Parathyroid adenoma (tissue), 2 donors: Measurements from ENCODE around the gene C1orf35.
A peak's percentile ranks its signal among the peaks of the same experiment; 100 is the strongest.

Experiments used
- H2AFZ ChIP-seq: fragments of 300-600 bp; sonication (generic); one replicate; pipeline ENCODE4 v1.7.0; 2017; ENCODE audit warnings: antibody characterized with exemption, mild to moderate bottlenecking
- H3K27ac ChIP-seq: fragments of 300-600 bp; sonication (generic); one replicate; pipeline ENCODE4 v1.7.0; 2017
- H3K27me3 ChIP-seq: fragments of 300-600 bp; sonication (generic); one replicate; pipeline ENCODE4 v1.7.0; 2017; ENCODE audit warnings: low read length; ENCODE audit not compliant: control insufficient read depth, insufficient read depth
- H3K36me3 ChIP-seq: fragments of 300-600 bp; sonication (generic); one replicate; pipeline ENCODE4 v1.7.0; 2017; ENCODE audit warnings: low read length; ENCODE audit not compliant: control insufficient read depth, insufficient read depth
- H3K4me1 ChIP-seq: fragments of 300-600 bp; sonication (generic); one replicate; pipeline ENCODE4 v1.7.0; 2017; ENCODE audit warnings: control low read depth
- H3K4me2 ChIP-seq: fragments of 300-600 bp; sonication (generic); one replicate; pipeline ENCODE4 v1.7.0; 2017; ENCODE audit warnings: low read length
- H3K4me3 ChIP-seq: fragments of 300-600 bp; sonication (generic); one replicate; pipeline ENCODE4 v1.7.0; 2017; ENCODE audit warnings: low read depth, low read length
- H3K79me2 ChIP-seq: fragments of 300-600 bp; sonication (generic); one replicate; pipeline ENCODE4 v1.7.0; 2017; ENCODE audit warnings: control low read depth
- H3K9ac ChIP-seq: fragments of 300-600 bp; sonication (generic); one replicate; pipeline ENCODE4 v1.7.0; 2017; ENCODE audit warnings: mild to moderate bottlenecking
- H3K9me3 ChIP-seq: fragments of 300-600 bp; sonication (generic); one replicate; pipeline ENCODE4 v1.7.0; 2017; ENCODE audit warnings: low read length; ENCODE audit not compliant: control insufficient read depth
- TF ChIP-seq, protein P1 (sequence below): fragments of 300-600 bp; sonication (generic); IDR thresholded peaks from one replicate; pipeline ENCODE4 v1.7.0; 2017; ENCODE audit warnings: antibody characterized with exemption, mild to moderate bottlenecking
- donor health status: primary hyperparathyroidism.

C1orf35 gene

DNA sequence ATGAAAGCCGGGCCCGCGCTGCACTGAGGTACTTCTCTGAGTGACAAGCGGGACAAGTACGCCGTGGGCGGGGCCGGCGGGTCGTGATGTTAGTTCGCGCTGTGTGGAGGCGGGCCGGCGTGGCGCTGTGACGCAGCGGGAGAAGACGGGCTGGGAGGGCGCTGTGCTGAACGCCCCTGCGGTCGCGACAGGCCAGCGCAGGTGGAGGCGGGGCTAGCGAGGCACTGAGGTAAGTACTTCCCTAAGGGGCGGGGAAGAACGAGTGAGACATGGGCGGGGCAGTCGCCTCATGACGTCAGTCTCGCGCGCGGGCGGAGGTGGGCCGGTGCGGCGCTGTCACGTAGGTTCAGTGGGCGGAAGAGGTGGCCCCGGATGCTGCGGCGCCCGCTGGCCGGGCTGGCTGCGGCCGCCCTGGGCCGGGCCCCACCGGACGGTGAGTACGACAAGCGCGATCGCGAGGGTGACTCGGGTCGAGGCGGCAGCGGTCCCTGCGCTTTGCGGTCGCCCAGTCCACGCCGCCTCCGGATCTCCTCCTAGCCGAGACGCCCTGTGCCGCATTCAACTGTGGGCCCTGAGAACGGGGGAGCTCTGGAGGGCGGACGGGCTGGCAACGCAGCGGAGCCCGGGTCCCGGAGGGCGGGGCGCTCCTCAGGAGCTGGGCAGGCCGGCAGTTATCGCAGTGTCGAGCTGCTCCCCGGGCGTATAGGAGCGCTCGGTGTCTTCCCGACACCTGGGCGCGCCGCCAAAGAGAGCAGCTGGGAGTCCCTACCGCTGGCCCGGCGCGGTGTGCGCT lies 37.0 kb upstream of the C1orf35 start, which contains the start of gene GUK1:
GUK1 (plus strand) TSS at position 349 of the 793 bp plus-strand sequence; CDS start at position 373, 24 bp downstream.
- TF ChIP-seq, protein P1, sequence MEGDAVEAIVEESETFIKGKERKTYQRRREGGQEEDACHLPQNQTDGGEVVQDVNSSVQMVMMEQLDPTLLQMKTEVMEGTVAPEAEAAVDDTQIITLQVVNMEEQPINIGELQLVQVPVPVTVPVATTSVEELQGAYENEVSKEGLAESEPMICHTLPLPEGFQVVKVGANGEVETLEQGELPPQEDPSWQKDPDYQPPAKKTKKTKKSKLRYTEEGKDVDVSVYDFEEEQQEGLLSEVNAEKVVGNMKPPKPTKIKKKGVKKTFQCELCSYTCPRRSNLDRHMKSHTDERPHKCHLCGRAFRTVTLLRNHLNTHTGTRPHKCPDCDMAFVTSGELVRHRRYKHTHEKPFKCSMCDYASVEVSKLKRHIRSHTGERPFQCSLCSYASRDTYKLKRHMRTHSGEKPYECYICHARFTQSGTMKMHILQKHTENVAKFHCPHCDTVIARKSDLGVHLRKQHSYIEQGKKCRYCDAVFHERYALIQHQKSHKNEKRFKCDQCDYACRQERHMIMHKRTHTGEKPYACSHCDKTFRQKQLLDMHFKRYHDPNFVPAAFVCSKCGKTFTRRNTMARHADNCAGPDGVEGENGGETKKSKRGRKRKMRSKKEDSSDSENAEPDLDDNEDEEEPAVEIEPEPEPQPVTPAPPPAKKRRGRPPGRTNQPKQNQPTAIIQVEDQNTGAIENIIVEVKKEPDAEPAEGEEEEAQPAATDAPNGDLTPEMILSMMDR, result peak; percentile 17
- peak within 1 kb of the TSS; percentile 90 for H2AFZ ChIP-seq
- H3K9ac ChIP-seq, result peak within 1 kb of the TSS; percentile 74
- no peaks in the 10 kb centered on the region for H3K9me3 ChIP-seq
- no peaks in the 10 kb centered on the region for H3K27me3 ChIP-seq
- H3K27ac ChIP-seq, result peak within 1 kb of the TSS; percentile 84
- peak within 1 kb of the TSS; percentile 94 for H3K4me3 ChIP-seq
- H3K4me2 ChIP-seq, result peak within 1 kb of the TSS; percentile 97
- no peaks in the 10 kb centered on the region for H3K36me3 ChIP-seq
- H3K79me2 ChIP-seq, result peaks cover 31% of the 10 kb centered on the region
- H3K4me1 ChIP-seq, result peaks cover 4% of the 10 kb centered on the region

DNA sequence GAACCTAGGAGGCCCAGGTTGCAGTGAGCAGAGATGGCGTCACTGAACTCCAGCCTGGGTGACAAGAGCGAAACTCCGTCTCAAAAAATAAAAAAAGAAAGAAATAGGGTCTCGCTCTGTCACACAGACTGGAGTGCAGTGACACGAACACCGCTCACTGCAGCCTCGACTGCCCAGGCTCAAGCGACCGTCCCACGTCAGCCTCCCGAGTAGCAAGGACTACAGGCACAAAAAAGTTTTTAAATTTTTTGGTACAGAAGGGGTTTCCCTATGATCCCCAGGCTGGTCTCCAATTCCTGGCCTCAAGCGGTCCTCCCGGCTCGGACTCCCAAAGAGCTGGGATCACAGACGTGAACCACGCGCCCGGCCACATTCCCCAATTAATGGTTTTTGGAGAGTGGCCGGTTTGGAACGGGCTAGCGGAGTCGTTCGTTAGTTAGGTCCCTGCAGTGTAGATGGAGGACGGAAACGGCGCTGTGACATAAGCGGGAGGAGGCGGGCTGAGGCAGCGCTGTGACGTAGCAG lies 36.3 kb upstream of the C1orf35 start:
- H3K4me3 ChIP-seq, result peak overlapping the region; percentile 94

DNA sequence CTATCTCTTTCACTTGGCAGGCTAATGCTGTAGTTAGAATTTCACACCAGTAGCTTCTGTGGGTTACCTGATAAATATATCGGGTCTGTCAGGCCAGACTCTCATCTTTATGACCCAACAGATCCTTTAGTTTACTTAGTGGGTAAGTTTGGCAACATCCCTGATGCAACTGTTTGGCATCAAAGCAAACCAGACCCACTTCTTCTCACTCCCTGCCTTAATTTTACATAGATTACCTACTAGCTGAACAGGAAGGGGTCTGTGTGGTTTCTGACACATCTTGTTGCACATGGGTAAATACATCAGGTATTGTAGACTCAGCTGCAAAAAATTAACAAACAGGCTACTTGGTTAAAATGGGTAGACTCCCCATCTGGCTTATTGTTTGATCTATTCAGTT lies 33.8 kb upstream of the C1orf35 start:
- H3K9me3 ChIP-seq, result no peaks in the 10 kb centered on the region
- no peak overlapping the region for H3K9ac ChIP-seq
- TF ChIP-seq, protein P1, result no peak
- peaks cover 4% of the 10 kb centered on the region for H3K4me1 ChIP-seq
- no peak overlapping the region for H2AFZ ChIP-seq
- H3K4me2 ChIP-seq, result no peak overlapping the region
- no peak overlapping the region for H3K27ac ChIP-seq
- H3K79me2 ChIP-seq, result no peaks in the 10 kb centered on the region
- no peak overlapping the region for H3K4me3 ChIP-seq
- no peaks in the 10 kb centered on the region for H3K27me3 ChIP-seq
- no peaks in the 10 kb centered on the region for H3K36me3 ChIP-seq

More for the DNA sequence above, 36.3 kb upstream of the C1orf35 start:
- Histone ChIP-seq H3K4me2 (peak overlapping the region; percentile 47), H3K79me2 (peaks cover 24% of the 10 kb centered on the region), H2AFZ (peak overlapping the region; percentile 90), H3K9me3 (no peaks in the 10 kb centered on the region), H3K27me3 (no peaks in the 10 kb centered on the region), H3K27ac (peak overlapping the region; percentile 84), H3K4me1 (peaks cover 4% of the 10 kb centered on the region), H3K9ac (no peak overlapping the region), H3K36me3 (no peaks in the 10 kb centered on the region)
- TF ChIP-seq, protein P1, result no peak

DNA sequence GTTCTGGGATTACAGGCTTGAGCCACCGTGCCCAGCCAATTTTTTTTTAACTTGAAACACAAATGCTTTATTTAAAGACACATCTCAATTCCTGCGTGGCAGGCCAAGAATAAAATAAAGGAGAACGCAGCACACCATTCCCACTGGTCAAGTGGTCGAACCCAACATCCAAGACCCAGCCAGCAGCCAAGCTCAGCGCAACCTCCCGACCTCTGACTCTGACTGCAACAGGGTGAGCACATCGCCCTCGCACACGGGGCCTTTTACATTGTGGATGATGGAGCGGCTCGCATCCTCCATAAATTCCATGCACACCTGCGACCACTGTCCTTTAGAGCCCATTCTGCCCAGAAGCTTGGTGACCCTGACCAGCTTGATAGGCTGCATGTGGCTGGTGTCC lies 31.5 kb upstream of the C1orf35 start:
- H2AFZ ChIP-seq, result no peak overlapping the region
- H3K36me3 ChIP-seq, result no peaks in the 10 kb centered on the region
- H3K4me2 ChIP-seq, result no peak overlapping the region

More for the DNA sequence above, 31.5 kb upstream of the C1orf35 start:
- Histone ChIP-seq H3K4me1 (no peaks in the 10 kb centered on the region), H3K4me3 (no peak overlapping the region), H3K9ac (no peak overlapping the region), H3K79me2 (no peaks in the 10 kb centered on the region), H3K27ac (no peak overlapping the region), H3K9me3 (no peaks in the 10 kb centered on the region), H3K27me3 (no peaks in the 10 kb centered on the region)
- TF ChIP-seq, protein P1, result no peak
